LNCaP clone FGC (cell line): Measurements from ENCODE around the gene FLT4.
"Not testable (repeated sequence)": the region's sequence is repeated elsewhere in the genome, so short reads cannot be mapped to it uniquely, and the experiment has no call there.

Source experiments
- DNase-seq: peaks from one replicate; pipeline ENCODE4 v3.0.0-alpha.2; 2011; ENCODE audit warnings: low read depth
- H3K4me3 ChIP-seq: 2 replicates; pipeline ENCODE4 v1.5.1; 2011; ENCODE audit warnings: mild to moderate bottlenecking, low read depth, low read length, control low read depth
- CTCF ChIP-seq: IDR thresholded peaks from 2 replicates; pipeline ENCODE4 v1.5.1; 2012; ENCODE audit warnings: mild to moderate bottlenecking; ENCODE audit not compliant: control insufficient read depth, insufficient read depth; ENCODE audit errors: extremely low read depth

FLT4 gene

GRCh38 chr5:180689071-180689694 lies 39.8 kb upstream of the FLT4 start:
- DNase-seq: no peak
- H3K4me3 ChIP-seq: no peak overlapping the region
- TF ChIP-seq CTCF: no peak

GRCh38 chr5:180688330-180689070 lies 39.1 kb upstream of the FLT4 start:
- no peak overlapping the region for H3K4me3 ChIP-seq
- no peak for DNase-seq
- no peak for TF ChIP-seq CTCF

- H3K4me3 ChIP-seq, DNase-seq: not testable (repeated sequence)
These were observed 37.4 kb upstream of the FLT4 start for GRCh38 chr5:180686799-180687198.

- no peak overlapping the region for H3K4me3 ChIP-seq
- no peak for DNase-seq
- no peak for TF ChIP-seq CTCF
These were observed 35.3 kb upstream of the FLT4 start for GRCh38 chr5:180684623-180685161.

GRCh38 chr5:180683220-180683922 lies 34.0 kb upstream of the FLT4 start:
- no peak overlapping the region for H3K4me3 ChIP-seq
- 0 out of 2 replicates have a peak, but pooled peaks have one; percentile 7 for TF ChIP-seq CTCF
- DNase-seq: no peak

- no peak for DNase-seq
- no peak overlapping the region for H3K4me3 ChIP-seq
- no peak for TF ChIP-seq CTCF
These were observed 33.2 kb upstream of the FLT4 start for GRCh38 chr5:180682560-180682959.

- not testable (repeated sequence) for H3K4me3 ChIP-seq, DNase-seq
These were observed 32.6 kb upstream of the FLT4 start for GRCh38 chr5:180682008-180682407.

GRCh38 chr5:180678319-180678718 lies 28.9 kb upstream of the FLT4 start:
- not testable (repeated sequence) for H3K4me3 ChIP-seq, DNase-seq
